ENCODE results near the gene B9D1. TPM values are rescaled to one million over a fixed set of nuclear protein-coding genes. Genes with fewer than 3 reads are reported as not detected.

B9D1 gene
- total and polyA plus RNA-seq, 2 of the 13 experiments (the other 11 are each of a cell fraction or from before 2014, with no cell fraction given) = 27.7 to 31.1 TPM

DNA sequence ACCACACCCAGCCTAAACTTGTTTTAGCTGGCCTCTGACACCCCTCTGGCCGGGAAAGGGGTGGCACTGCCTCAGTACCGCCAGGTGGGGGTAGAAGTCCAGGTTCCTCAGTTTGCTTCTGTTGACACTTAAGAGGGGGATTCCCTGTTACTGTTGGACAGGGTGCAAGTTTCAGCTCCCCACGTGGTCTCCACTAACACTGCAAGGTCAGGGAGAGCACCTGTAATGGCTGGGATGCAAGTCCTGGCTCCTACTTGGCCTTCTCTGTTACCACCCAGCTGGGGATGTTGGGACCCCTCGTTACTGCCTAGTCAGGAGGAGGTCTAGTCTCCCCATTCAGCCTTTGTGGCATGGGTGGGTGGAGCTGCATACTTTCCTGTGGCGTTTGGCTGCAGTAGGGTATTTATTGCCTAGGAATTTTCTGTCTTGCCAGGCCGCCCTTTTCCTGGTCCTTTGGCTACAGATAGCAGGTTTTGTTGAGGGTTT is 35.1 kb upstream of the B9D1 start (continued):
- TF ChIP-seq ZNF577 (CRISPR knock-in tag; IDR thresholded peaks at IDR 0.05; ENCODE audit: borderline replicate concordance, low read depth) (no peak), ZNF235 (CRISPR knock-in tag; IDR thresholded peaks at IDR 0.05; ENCODE audit: borderline replicate concordance) (no peak), ZNF292 (CRISPR knock-in tag; IDR thresholded peaks at IDR 0.05; ENCODE audit: borderline replicate concordance, low read depth) (no peak), ZNF441 (CRISPR knock-in tag; IDR thresholded peaks at IDR 0.05; ENCODE audit: borderline replicate concordance) (no peak), ZNF335 (CRISPR knock-in tag; IDR thresholded peaks at IDR 0.05) (no peak), STAG1 (CRISPR knock-in tag; IDR thresholded peaks at IDR 0.05) (peak; percentile 70), TOE1 (CRISPR knock-in tag; IDR thresholded peaks at IDR 0.05) (no peak), MEF2D (CRISPR knock-in tag; IDR thresholded peaks at IDR 0.05) (no peak), ZBTB7A (CRISPR knock-in tag; IDR thresholded peaks at IDR 0.05) (no peak), EP300 (IDR thresholded peaks at IDR 0.05; ENCODE audit: low read depth in 2 of 2, low read length in 2 of 2) (no peak), EP300 (CRISPR knock-in tag; IDR thresholded peaks at IDR 0.05; ENCODE audit: borderline replicate concordance) (no peak), HDAC1 (CRISPR knock-in tag; IDR thresholded peaks at IDR 0.05) (0 out of 2 replicates have a peak, but pooled peaks have one; percentile 9), ZFX (CRISPR knock-in tag; IDR thresholded peaks at IDR 0.05; ENCODE audit: low read depth) (0 out of 2 replicates have a peak, but pooled peaks have one; percentile 16), MAFF (IDR thresholded peaks at IDR 0.05; ENCODE audit: low read depth, low read length) (no peak), MIER3 (CRISPR knock-in tag; IDR thresholded peaks at IDR 0.05; ENCODE audit: borderline replicate concordance) (no peak)
- TF ChIP-seq, protein P1, sequence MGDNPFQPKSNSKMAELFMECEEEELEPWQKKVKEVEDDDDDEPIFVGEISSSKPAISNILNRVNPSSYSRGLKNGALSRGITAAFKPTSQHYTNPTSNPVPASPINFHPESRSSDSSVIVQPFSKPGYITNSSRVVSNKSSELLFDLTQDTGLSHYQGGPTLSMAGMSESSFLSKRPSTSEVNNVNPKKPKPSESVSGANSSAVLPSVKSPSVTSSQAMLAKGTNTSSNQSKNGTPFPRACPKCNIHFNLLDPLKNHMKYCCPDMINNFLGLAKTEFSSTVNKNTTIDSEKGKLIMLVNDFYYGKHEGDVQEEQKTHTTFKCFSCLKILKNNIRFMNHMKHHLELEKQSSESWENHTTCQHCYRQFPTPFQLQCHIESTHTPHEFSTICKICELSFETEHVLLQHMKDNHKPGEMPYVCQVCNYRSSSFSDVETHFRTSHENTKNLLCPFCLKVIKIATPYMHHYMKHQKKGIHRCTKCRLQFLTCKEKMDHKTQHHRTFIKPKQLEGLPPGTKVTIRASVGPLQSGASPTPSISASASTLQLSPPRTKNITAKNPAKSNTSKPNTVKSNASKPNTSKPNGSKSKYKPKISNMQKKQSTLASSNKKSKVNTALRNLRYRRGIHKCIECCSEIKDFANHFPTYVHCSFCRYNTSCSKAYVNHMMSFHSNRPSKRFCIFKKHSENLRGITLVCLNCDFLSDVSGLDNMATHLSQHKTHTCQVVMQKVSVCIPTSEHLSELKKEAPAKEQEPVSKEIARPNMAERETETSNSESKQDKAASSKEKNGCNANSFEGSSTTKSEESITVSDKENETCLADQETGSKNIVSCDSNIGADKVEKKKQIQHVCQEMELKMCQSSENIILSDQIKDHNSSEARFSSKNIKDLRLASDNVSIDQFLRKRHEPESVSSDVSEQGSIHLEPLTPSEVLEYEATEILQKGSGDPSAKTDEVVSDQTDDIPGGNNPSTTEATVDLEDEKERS (CRISPR knock-in tag; IDR thresholded peaks at IDR 0.05) = no peak
- TF ChIP-seq, protein P2, sequence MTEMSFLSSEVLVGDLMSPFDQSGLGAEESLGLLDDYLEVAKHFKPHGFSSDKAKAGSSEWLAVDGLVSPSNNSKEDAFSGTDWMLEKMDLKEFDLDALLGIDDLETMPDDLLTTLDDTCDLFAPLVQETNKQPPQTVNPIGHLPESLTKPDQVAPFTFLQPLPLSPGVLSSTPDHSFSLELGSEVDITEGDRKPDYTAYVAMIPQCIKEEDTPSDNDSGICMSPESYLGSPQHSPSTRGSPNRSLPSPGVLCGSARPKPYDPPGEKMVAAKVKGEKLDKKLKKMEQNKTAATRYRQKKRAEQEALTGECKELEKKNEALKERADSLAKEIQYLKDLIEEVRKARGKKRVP (CRISPR knock-in tag; IDR thresholded peaks at IDR 0.05) = no peak
- TF ChIP-seq, protein P3, sequence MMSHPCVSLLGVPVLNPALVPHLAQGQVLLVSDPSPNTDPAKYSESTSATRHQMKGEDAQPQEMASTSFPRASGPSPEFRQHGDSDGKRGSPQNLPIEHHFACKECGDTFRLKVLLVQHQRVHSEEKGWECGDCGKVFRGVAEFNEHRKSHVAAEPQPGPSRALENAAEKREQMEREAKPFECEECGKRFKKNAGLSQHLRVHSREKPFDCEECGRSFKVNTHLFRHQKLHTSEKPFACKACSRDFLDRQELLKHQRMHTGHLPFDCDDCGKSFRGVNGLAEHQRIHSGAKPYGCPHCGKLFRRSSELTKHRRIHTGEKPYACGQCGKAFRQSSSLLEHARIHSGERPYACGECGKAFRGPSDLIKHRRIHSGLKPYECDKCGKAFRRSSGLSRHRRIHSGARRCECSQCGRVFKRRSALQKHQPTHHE (CRISPR knock-in tag; IDR thresholded peaks at IDR 0.05; ENCODE audit: borderline replicate concordance) = no peak
- TF ChIP-seq, protein P4, sequence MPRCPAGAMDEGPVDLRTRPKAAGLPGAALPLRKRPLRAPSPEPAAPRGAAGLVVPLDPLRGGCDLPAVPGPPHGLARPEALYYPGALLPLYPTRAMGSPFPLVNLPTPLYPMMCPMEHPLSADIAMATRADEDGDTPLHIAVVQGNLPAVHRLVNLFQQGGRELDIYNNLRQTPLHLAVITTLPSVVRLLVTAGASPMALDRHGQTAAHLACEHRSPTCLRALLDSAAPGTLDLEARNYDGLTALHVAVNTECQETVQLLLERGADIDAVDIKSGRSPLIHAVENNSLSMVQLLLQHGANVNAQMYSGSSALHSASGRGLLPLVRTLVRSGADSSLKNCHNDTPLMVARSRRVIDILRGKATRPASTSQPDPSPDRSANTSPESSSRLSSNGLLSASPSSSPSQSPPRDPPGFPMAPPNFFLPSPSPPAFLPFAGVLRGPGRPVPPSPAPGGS (CRISPR knock-in tag; IDR thresholded peaks at IDR 0.05) = 0 out of 2 replicates have a peak, but pooled peaks have one; percentile 23
- TF ChIP-seq, protein P5, sequence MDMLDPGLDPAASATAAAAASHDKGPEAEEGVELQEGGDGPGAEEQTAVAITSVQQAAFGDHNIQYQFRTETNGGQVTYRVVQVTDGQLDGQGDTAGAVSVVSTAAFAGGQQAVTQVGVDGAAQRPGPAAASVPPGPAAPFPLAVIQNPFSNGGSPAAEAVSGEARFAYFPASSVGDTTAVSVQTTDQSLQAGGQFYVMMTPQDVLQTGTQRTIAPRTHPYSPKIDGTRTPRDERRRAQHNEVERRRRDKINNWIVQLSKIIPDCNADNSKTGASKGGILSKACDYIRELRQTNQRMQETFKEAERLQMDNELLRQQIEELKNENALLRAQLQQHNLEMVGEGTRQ (IDR thresholded peaks at IDR 0.05; ENCODE audit: low read depth, low read length) = 0 out of 2 replicates have a peak, but pooled peaks have one; percentile 22
- TF ChIP-seq, protein P5 (CRISPR knock-in tag; IDR thresholded peaks at IDR 0.05; ENCODE audit: borderline replicate concordance) = peak; percentile 28; the same call in 1 of the 2 replicates
